GM04503 (cell line): ENCODE measurements around the gene SMC3.
"Not testable (repeated sequence)": the region's sequence is repeated elsewhere in the genome, so short reads cannot be mapped to it uniquely, and the experiment has no call there.

Experiments
- DNase-seq: peaks from one replicate; pipeline ENCODE4 v3.0.0-alpha.2; 2012; ENCODE audit warnings: low read depth

Gene SMC3

DNA sequence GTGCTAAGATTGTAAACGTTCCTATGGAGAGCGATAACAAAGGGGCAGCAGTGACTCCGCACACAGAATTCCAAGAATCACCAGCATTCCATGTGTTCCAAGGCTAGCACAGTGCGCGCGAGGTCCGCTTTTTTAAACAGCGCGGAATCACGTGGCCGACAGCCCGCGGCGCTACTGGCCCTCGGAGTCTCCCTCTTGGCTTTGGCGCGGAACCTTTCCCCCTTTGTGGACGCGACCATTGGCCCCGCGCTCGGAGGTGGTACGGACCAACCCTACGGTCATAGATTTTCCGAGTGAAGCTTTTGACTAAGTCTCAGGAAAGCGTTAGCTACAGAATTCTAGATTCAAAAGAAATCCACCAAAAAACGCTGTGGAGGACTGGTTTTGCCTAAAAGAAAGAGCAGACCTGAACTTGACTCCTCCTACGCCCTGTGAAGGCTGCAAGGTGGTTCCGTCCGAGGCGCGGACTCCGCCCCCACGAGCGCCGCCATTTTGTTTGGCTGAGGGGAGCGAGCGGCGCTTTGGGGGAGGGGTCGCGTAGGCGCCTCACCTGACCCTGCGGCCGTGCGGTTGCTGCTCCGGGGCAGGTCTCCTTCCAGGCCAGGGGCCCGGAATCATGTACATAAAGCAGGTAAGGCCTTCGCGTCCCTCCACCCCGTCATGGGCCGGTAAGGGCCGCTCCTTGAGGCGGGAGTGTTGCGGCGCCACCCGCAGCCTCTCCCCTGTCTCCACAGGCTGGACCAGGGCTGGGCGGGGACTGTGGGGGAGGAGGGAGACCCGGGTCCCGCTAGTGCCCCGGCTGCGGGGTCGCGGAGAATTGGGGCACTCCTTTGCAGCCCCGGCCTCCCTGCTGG, at the start of gene SMC3:
Gene SMC3, plus strand, starts transcription at position 495 of the 854 bp plus-strand sequence. Its CDS starts 122 bp downstream, at position 617.
- DNase-seq, result peak; percentile 85

DNA sequence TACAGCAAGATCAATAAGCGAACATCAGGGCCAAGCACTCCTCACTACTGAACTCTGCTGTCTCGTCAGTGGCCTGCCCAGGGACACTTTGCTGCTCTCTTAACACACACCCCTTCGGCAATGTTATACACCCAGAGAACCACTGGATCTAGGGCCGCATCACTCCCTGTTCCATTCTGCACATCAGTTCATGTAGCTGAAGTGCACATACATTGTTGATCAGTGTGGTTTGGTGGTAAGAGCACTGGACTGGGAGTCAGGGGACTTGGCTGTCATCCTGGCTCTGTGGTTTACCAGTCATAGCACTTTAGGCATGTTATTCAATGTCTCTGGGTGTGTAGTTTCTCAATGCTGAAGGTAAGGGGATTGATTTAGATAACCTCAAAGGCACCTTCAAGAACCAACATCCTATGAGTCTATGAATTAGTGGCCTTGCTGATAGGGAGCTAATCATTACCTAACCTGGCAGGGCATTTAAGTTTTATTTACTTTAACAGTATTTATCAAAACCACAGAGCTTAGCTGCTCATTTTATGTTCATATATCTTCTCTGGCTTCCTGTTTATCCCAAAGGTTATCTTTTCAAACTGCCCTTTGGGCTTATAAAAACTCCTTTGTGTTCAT, 45.0 kb upstream of the SMC3 start:
- DNase-seq, result no peak

DNA sequence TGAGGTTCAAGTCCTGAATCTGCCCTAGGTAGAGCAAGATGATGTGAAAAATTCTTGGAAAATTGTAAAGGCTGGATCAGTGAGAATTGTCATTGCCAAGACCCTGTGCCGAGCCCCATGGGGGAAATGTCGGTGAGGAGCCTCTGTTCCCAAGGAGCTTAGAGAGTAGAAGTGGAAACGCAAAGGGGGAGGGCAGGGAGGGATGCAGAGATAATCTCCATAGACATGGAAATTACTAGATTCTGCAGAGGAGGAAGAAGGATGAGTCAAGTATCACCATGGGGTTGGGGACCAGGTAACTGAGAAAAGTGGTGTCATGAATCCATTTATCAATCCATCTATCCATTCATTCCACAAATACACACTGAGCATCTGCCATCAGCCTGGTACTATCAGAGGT, 43.8 kb upstream of the SMC3 start:
- DNase-seq, result no peak

DNA sequence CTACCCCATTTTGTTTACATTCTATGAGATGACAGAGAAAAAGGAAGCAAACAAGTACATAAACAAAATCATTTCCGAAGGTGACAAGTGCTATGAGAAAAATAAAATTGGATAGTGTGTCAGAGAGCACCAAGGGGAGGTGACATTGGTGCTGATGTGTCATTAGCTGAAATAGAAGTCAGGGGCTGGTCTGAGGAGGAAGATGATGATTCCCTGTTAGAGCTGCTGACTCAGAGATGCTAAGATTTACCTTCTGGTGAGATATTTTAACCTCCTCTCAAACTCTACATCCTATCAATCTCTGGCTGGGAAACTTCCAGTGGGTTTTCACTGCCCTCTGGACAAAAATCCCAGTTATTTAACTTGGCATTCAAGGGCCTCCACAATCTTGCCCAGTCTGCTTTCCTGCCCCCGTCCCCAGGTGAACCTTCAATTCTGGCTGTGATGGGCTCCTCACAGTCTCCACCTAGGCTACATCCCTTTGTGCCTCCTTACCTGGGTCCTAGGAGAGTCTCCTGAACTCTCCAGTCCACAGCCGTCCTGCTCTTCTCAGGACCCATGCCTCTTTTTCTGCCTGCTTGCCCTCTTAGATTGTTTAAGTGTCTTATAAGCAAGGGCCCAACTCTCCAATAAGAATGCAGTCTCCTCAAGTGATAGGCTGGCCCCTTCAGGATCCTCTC, 43.2 kb upstream of the SMC3 start:
- DNase-seq, result no peak

DNA sequence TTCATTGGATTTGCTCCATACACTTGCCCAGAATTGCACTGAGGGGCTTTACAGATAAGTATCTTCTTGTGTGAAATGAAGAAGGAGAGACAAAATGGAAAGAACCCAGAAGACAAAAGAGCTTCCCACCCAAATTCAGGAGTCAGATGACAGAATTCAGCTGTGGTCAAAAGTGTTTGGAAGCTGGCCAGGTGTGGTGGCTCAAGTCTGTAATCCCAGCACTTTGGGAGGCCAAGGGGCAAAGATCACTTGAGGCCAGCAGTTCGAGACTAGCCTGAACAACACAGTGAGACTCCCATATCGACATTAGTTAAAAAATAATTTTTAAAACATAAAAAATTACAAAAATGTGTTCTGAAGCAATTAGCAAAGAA, 42.6 kb upstream of the SMC3 start:
- DNase-seq, result no peak

DNA sequence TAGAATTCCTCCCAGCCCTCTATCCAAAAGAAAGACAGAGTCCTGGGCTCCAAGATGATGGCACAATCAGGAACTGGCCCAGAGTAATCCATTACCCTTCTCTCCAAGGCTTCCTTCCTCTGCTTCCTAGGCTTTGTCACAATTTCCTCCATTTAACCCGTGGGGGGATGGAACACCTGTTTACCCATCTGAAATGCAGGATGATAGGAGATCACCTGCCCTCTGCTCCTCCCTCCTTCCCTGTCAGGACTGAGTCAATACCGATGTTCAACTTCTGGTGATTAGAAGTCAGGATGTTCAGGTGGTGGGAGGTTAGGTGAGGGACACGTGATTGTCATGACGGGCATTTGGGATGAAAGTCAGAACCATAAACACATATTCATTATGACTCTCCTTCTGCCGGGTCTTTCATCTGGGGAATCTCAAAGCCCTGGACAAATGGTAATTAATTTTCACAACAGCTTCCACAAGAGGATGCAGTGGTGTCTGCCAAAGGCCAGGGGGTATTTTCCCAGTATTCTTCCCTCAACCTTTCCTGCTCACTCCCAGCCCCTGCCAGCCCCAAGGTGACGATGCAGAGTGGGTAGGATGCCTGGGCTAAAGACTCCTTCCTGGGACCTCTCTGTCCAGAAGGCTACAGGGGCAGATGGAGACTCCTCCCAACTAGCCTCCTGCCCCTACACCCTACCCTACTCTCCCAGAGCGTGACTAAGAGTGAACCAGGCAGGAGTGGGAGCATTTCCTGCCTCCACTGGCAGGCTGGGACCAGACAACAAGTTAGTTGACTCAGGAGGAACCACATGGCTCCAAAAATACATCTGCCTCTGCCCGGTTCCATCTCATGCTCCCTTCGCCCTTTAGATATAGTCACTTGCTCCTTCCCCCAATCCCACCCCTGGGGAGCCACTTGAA, 41.9 kb upstream of the SMC3 start:
- DNase-seq, result no peak

DNA sequence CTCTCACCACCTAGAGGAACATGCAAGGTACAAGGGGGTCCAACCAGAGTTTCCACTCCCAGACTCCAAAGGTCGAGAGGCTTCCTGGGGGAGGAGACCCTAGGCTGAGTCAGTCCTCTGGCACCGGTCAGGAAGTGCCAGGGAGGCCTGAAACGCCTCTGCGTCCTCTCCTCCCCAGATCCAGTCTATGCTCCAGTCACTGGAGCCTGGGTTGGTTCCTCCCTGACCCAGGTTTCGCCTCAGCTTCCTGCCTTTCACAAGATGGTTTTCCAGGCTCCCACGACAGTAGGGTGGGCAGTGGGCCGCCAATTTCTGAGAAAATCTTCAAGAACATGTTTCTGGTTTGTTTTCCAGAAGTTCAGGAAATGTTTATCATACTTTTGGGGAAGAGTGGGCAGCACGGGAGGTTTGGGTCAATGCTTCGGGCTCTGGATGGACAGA, 39.7 kb upstream of the SMC3 start:
- DNase-seq, result no peak

DNA sequence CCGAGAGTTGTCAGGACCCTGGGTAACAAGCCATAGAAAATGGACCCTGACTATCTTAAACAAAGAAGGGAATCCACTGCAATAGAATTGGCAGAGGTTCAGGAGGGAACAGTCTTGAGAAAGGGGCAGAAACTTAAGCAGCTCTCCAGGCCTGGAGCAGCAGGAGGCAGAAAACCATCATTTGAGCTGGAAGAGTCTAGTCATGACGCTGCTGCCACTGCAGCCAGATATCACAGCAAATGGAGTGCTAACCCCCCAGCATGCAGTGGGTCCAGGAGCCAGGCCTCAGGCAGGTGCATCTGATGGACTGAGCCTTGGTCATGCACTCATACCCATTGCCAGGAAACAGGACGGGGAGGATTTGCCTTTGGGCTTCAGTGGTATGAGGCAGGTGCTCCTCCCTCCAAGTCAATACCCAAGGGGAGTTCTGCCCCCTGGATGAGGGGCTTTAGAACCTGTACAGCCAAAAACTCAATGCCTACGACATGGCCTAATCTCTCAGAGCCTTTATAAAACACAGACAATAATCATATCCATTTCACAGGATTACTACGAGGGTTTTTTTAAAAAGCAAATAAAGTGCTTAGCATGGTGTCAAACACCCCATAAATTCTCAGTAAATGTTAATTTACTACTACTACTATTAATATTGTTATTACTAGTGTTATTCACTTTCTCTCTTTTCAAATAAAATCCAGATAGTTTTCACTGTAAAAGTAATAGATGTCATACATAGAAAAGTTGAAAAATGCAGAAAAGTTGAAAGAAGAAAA, 39.1 kb upstream of the SMC3 start:
- no peak for DNase-seq

DNA sequence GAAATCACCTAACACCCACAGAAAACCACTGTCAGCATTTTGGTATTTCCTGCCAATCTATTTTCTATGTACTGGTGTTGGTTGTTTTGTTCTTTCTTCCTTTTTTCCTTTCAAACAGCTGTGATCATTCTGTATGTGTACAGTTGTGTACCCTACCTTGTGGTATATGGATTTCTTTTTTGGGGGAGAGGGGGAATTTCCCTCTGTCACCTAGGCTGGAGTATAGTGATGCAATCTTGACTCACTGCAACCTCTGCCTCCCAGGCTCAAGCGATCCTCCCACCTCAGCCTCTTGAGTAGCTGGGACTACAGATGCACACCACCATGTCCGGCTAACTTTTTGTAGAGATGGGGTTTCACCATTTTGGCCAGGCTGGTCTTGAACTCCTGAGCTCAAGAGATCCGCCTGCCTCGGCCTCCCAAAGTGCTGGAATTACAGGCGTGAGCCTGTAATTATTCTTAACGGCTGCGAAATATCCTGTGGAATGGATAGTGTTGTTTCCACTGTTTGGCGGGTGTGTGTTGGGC, 38.4 kb upstream of the SMC3 start:
- not testable (repeated sequence) for DNase-seq

DNA sequence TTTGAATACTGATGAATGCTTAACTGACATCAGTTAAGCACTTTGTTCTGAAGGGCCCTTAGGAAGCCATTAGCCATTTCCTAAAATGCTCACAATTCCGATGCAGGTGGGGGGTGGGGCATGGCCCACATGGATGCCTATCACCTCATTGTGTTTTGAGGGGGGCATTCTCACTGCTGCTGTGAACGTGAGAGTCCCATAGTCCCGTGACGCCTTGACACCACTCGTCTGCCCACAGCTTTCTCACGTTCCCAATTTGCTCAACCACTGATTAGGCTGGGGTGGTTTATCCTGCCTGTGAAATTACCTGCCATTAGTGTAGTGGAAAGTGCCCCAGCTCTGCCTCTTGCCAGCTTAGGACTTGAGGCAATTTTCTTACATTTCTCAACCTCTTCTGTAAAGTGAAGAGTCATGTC, 37.9 kb upstream of the SMC3 start:
- DNase-seq, result no peak

DNA sequence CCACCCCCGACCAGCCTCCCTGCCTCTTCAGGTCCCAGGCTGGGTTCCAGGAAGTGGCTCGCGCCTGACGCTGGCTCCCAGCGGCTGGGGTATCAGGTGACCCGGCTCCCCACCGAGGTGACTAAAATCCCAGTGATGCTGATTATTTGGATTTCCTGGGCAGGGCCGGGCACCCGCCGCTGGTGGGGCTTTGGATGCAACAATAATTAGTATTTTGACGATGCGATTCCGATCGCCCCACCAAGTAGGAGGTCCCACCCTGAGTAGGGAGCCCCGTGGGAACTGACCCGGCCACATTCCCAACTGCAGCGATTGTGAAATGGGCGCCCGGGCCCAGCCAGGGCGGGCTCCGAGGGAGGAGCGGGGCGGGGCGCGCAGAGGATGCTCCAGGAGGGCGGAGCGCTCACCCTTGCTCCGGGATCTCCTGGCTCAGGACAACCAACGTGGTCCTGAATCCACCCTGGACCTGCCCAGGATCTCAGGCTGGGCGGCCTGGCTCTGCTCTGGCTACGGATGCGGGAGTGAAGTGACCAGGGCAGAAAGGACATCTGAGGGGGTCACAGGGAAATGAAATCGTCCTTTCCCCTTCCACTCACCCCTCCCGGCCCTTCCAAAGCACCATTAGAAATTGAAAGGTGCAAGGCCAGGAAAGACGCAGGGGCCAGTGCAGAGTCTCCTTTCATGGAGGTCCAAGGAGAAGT, 37.2 kb upstream of the SMC3 start:
- DNase-seq, result peak; percentile 29

DNA sequence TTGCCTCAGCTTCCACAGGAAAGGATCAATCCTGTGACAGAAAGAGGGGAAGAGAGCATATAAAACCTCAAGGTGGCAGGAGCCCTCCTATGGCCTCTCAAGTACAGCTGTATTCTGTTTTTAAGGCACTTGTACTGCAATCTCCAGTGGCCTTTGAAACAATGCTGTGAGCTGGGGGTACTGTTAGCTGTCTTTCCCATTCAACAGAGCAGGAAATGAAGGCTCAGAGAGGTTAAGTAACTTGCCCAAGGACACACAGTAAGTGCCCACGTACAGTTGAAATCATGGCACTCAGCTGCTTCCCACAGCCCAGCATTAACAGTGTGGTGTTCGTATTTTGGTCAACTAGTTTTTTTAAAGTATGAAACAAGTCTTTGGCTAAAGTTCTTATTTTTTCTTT, 35.8 kb upstream of the SMC3 start:
- DNase-seq, result no peak

DNA sequence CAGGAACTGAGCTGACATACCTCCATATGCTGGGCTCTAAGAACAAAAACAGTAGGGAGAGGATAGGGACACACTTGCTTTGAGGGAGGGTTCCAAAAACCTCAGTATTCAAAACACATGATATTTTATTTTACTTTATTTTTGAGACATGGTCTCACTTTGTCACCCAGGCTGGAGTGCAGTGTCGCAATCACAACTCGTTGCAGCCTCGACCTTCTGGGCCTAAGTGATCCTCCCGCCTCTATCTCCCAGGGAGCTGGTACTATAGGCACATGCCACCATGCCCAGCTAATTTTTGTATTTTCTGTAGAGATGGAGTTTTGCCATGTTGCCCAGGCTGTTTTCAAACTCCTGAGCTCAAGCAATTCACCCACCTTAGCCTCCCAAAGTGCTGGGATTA, 34.9 kb upstream of the SMC3 start:
- not testable (repeated sequence) for DNase-seq

DNA sequence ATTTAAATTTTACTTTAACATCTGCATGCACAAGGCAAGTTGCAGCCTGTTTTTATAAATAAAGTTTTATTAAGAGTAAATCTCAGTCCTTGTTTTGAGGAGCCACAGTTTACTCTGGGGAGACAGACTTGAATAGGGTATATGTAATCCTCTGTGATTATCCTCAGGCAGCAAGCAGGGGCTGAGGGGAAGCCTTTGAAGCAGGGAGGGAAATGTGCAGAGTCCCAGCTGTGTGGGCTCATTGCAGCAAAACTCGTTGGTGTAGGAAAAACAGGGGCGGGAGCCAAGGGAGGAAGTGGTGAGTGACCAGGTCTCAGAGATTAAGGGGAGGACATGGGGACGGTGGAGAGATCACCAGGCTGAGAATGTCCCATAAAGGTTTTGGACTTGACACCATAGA, 34.3 kb upstream of the SMC3 start:
- DNase-seq, result no peak

DNA sequence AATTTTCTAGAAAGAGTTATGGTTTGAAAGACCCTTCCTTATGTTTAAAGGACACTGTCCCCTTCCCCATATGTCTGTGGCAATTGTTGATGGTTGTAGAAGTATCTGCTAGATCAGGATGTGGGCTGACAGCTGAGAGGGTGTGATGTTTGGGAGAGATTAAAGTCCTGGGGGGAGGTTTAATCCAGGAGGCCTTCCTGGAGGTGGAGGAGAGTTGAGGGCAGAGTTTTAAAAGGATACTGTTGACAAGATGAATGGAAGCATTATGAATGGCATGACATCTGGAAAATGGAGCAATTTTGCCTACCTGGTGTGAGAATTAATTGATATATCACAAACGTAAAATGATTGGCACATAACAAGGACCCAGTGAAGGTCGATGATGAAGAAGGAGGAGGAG, 32.9 kb upstream of the SMC3 start:
- no peak for DNase-seq

DNA sequence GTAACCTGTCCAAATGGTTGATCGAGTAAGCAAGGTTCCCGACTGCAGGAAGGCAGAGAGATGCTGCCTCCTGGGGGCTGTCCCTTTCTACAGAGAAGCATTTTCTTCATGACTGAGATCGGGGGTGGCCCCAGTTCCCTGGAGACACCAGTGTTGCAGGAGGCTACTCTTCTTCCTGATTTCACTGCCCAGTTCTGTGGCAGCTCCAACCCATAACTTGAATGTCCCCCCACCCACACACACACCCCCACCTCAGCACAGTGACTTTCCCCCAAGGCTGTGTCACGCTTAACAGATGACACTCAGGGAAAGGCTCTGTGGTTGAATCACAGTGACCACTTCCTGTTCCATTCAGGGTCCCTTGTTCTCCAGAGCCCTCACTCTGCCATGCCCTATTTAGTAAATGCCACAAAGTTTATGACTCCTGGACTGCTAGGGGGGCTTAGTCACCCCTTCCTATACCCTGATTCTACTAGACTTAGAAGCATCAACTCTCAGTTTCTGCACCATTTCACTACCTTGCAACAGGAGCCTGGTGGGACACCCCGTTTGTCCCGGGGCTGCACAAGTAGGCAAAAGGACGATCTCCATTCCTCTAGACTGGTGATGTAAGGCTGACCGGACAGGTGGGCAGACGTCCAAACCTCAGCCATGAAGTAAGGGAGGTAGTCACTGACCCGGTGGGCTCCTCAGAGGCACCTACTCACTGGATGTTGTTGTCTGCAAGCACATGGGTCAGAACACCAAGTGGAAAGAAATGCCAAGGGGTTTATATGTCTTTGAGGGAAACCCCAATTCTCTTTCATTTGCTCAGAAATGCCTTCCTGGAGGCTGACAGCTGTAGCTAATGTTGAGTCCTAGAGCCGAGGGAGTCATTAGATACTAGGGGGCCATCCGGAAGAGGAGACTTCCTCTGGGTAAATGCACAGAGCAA, 31.3 kb upstream of the SMC3 start:
- DNase-seq, result no peak

DNA sequence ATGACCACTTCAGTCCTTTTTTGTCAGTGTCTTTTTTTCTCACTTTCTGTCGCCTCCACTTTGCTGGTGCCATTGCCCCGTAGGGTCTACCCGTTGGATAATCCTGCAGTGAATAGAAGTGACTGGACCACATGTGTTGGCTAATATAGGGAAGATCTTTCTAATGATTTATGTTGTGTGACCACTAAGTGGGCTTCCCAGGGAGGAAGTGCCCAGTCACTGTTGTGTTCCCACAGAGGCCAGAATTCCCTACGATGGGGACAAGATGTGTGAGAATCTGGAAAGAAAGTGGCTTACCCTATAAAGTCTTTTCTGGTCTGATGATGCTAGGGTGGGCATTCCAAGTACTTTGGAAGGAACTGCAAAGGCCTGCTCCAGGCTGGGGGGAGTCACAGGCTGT, 28.4 kb upstream of the SMC3 start:
- no peak for DNase-seq

DNA sequence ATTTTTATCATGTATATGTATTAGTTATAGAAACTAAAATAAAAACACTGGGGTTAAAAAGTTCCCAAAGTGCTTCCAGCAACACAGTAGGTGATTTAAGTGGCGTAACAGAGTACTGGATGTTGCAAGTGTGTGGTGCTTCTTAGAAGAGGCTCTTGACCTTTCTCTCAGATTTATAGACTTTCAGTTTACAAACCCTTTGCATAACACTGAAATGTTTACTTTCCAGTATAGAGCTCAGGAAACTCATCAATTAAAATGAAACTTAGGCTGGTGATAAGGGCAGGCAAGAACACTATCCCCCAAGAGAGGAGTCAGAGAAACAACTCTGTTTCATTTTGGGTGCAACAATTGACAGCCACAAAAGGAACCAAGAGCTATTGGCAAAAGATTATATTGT, 27.5 kb upstream of the SMC3 start:
- no peak for DNase-seq

DNA sequence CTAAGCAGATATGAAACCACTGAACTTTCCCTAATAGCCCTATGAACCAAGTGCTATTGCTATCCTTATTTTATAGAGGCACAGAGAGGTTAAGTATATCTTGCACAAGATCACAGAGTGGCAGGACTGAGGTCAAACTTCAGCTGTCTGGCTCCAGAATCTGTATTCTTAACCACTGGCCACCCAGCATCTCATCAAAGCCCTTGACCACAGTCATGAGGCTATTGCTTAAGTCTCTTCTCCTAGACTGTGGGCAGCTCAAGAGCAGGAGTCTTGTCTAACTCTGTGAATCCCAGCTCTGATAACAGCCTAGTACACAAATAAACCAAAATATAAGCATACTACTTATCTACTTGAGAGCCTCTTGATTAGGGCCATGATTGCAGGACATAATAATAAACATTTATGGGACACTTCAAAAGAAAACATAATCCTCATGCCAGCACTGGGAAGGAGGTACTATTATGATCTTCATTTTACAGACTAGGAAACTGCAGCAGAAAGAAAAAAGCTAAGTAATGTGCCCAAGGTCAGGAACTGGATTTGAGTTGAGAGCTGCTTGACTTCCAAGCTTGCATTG, 22.4 kb upstream of the SMC3 start:
- no peak for DNase-seq
